Neural cell (in vitro differentiated cells): ENCODE data around the gene SLC22A8. TPM values are rescaled to one million over a fixed set of nuclear protein-coding genes. Genes with fewer than 3 reads are reported as not detected.

Experiments used
- H2AFZ ChIP-seq: fragments of 200-600, 300-800 bp; sonication (generic), shearing (Covaris generic); 2 replicates; pipeline ENCODE4 v1.6.0; 2014; ENCODE audit warnings: low read depth, mild to moderate bottlenecking, antibody characterized with exemption, low read length, moderate library complexity
- H3F3A ChIP-seq: fragments of 200-600 bp; shearing (Covaris generic); 2 replicates; pipeline ENCODE4 v1.6.1; 2016; ENCODE audit warnings: mild to moderate bottlenecking, moderate library complexity, mixed read lengths, antibody characterized with exemption, low read length; ENCODE audit not compliant: insufficient read depth, poor library complexity, severe bottlenecking
- H3K27ac ChIP-seq: fragments of 200-600, 300-800 bp; sonication (generic), shearing (Covaris generic); 2 replicates; pipeline ENCODE4 v1.5.1; 2014; ENCODE audit warnings: mild to moderate bottlenecking, low read length, moderate library complexity
- H3K27me3 ChIP-seq: fragments of 300-800, 200-600 bp; sonication (generic), shearing (Covaris generic); 2 replicates; pipeline ENCODE4 v1.6.0; 2014; ENCODE audit warnings: mild to moderate bottlenecking, low read depth, low read length, moderate library complexity; ENCODE audit not compliant: insufficient read depth
- H3K36me3 ChIP-seq: fragments of 300-800, 200-600 bp; sonication (generic), shearing (Covaris generic); 2 replicates; pipeline ENCODE4 v1.5.1; 2014; ENCODE audit warnings: mild to moderate bottlenecking, antibody characterized with exemption, low read length, moderate library complexity; ENCODE audit not compliant: insufficient read depth
- H3K4me2 ChIP-seq: fragments of 300-800, 200-600 bp; sonication (generic), shearing (Covaris generic); 2 replicates; pipeline ENCODE4 v1.6.0; 2014; ENCODE audit warnings: mild to moderate bottlenecking, low read length
- H3K4me3 ChIP-seq: fragments of 300-800, 200-600 bp; sonication (generic), shearing (Covaris generic); 2 replicates; pipeline ENCODE4 v1.5.1; 2014; ENCODE audit warnings: mild to moderate bottlenecking, low read length, moderate library complexity
- H3K79me2 ChIP-seq: fragments of 200-600 bp; shearing (Covaris generic); replicated peaks from 2 replicates; pipeline ENCODE4 v1.6.0; 2014; ENCODE audit warnings: mild to moderate bottlenecking, low read length, moderate library complexity; ENCODE audit not compliant: insufficient read depth
- H3K9ac ChIP-seq: fragments of 300-800, 200-600 bp; sonication (generic), shearing (Covaris generic); 2 replicates; pipeline ENCODE4 v1.6.1; 2016; ENCODE audit warnings: mild to moderate bottlenecking, low read length, mixed read lengths
- H3K9me2 ChIP-seq: fragments of 200-600 bp; shearing (Covaris generic); 2 replicates; pipeline ENCODE4 v1.6.1; 2016; ENCODE audit warnings: mild to moderate bottlenecking, low read length, mixed read lengths; ENCODE audit not compliant: insufficient read depth
- H3K9me3 ChIP-seq: fragments of 200-600, 300-800 bp; sonication (generic), shearing (Covaris generic); 2 replicates; pipeline ENCODE4 v1.6.1; 2016; ENCODE audit warnings: mild to moderate bottlenecking, mixed run types, low read length, moderate library complexity, mixed read lengths
- H4K20me1 ChIP-seq: fragments of 200-600 bp; shearing (Covaris generic); 2 replicates; pipeline ENCODE4 v1.6.1; 2016; ENCODE audit warnings: mild to moderate bottlenecking, mixed run types; ENCODE audit not compliant: insufficient read depth
- EP300 ChIP-seq: fragments of 450-650 bp; conservative IDR thresholded peaks from 2 replicates; pipeline ENCODE4 v1.6.1; 2014; ENCODE audit warnings: antibody characterized with exemption, mild to moderate bottlenecking, moderate library complexity; ENCODE audit not compliant: poor library complexity, severe bottlenecking
- EZH2 ChIP-seq: fragments of 200-600, 300-800 bp; shearing (Covaris generic), sonication (generic); IDR thresholded peaks from 2 replicates; pipeline ENCODE4 v1.6.1; 2014; ENCODE audit warnings: antibody characterized with exemption, low read length, borderline replicate concordance, mild to moderate bottlenecking; ENCODE audit not compliant: insufficient read depth, poor library complexity, severe bottlenecking
- MXI1 ChIP-seq: fragments of 450-650 bp; conservative IDR thresholded peaks from 2 replicates; pipeline ENCODE4 v1.6.1; 2014; ENCODE audit warnings: antibody characterized with exemption, mild to moderate bottlenecking; ENCODE audit not compliant: poor library complexity, severe bottlenecking
- POLR2AphosphoS5 ChIP-seq: IDR thresholded peaks from 2 replicates; pipeline ENCODE4 v1.6.1; 2012
- RAD21 ChIP-seq: fragments of 450-650 bp; conservative IDR thresholded peaks from 2 replicates; pipeline ENCODE4 v1.6.1; 2014; ENCODE audit warnings: antibody characterized with exemption, mild to moderate bottlenecking, moderate library complexity
- SMC3 ChIP-seq: fragments of 450-650 bp; conservative IDR thresholded peaks from 2 replicates; pipeline ENCODE4 v1.6.1; 2014; ENCODE audit warnings: antibody characterized with exemption, mild to moderate bottlenecking, moderate library complexity; ENCODE audit not compliant: poor library complexity
- TAF1 ChIP-seq: IDR thresholded peaks from 2 replicates; pipeline ENCODE4 v1.6.1; 2012; ENCODE audit warnings: low read depth
- polyA plus RNA-seq: library from polyadenylated mRNA; depleted of rRNA; stranded (reverse); fragments of >200 nt; gene quantifications from 2 replicates; pipeline ENCODE4 v1.2.3, GENCODE V29; 2014
- TF ChIP-seq, protein P1 (sequence below): fragments of 450-650 bp; IDR thresholded peaks from 2 replicates; pipeline ENCODE4 v1.5.1; 2014; ENCODE audit warnings: antibody characterized with exemption, mild to moderate bottlenecking, moderate library complexity; ENCODE audit not compliant: poor library complexity, severe bottlenecking
- TF ChIP-seq, protein P2 (sequence below): IDR thresholded peaks from 2 replicates; pipeline ENCODE4 v1.6.1; 2012; ENCODE audit warnings: borderline replicate concordance

Gene SLC22A8
- polyA plus RNA-seq, 1 donor from 2014 or later, result not detected

DNA sequence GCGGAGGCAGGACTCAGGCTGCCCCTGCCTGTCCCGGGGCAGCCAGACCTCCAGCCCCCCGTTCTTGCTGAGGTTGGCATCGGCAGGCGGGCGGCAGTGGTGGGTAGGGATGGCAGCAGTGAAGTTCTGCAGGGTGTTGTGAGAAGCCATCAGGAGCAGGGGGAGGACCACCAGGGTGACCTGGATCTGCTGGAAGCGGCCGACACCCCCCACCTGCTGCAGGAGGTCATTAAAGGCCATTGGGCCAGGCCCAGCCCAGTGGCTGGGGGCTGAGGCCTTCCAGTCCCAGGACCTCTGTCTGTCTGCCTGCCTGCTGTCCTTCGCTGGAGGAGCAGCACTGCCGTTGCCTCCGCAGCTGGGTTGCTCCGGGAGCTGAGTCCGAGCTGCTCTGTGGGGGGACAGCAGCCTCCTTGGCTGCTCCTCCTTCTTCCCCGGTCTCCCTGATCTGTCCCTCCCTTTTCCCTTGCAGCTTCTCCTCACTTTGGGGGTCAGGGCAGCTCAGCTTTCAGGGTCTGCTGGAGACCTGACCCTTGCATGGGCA is 31.1 kb downstream of the SLC22A8 start, which contains the start of gene SLC22A6:
Gene SLC22A6, minus strand, starts transcription at position 517 of the 541 bp plus-strand sequence. Its CDS starts 277 bp downstream, at position 240.
- Histone ChIP-seq H3K4me3 (no peak within 1 kb of the TSS), H3K36me3 (no peaks in the 10 kb centered on the region), H4K20me1 (no peaks in the 10 kb centered on the region), H3K9ac (no peak within 1 kb of the TSS), H2AFZ (no peak within 1 kb of the TSS), H3K79me2 (no peaks in the 10 kb centered on the region), H3K4me2 (no peak within 1 kb of the TSS), H3K27me3 (no peaks in the 10 kb centered on the region), H3K9me2 (no peaks in the 10 kb centered on the region), H3K27ac (no peak within 1 kb of the TSS), H3F3A (no peaks in the 10 kb centered on the region), H3K9me3 (no peaks in the 10 kb centered on the region)
- TF ChIP-seq, protein P1, sequence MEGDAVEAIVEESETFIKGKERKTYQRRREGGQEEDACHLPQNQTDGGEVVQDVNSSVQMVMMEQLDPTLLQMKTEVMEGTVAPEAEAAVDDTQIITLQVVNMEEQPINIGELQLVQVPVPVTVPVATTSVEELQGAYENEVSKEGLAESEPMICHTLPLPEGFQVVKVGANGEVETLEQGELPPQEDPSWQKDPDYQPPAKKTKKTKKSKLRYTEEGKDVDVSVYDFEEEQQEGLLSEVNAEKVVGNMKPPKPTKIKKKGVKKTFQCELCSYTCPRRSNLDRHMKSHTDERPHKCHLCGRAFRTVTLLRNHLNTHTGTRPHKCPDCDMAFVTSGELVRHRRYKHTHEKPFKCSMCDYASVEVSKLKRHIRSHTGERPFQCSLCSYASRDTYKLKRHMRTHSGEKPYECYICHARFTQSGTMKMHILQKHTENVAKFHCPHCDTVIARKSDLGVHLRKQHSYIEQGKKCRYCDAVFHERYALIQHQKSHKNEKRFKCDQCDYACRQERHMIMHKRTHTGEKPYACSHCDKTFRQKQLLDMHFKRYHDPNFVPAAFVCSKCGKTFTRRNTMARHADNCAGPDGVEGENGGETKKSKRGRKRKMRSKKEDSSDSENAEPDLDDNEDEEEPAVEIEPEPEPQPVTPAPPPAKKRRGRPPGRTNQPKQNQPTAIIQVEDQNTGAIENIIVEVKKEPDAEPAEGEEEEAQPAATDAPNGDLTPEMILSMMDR, result no peak
- no peak for TF ChIP-seq RAD21
- TF ChIP-seq POLR2AphosphoS5, result no peak
- no peak for TF ChIP-seq SMC3
- no peak for TF ChIP-seq EZH2
- TF ChIP-seq, protein P2, sequence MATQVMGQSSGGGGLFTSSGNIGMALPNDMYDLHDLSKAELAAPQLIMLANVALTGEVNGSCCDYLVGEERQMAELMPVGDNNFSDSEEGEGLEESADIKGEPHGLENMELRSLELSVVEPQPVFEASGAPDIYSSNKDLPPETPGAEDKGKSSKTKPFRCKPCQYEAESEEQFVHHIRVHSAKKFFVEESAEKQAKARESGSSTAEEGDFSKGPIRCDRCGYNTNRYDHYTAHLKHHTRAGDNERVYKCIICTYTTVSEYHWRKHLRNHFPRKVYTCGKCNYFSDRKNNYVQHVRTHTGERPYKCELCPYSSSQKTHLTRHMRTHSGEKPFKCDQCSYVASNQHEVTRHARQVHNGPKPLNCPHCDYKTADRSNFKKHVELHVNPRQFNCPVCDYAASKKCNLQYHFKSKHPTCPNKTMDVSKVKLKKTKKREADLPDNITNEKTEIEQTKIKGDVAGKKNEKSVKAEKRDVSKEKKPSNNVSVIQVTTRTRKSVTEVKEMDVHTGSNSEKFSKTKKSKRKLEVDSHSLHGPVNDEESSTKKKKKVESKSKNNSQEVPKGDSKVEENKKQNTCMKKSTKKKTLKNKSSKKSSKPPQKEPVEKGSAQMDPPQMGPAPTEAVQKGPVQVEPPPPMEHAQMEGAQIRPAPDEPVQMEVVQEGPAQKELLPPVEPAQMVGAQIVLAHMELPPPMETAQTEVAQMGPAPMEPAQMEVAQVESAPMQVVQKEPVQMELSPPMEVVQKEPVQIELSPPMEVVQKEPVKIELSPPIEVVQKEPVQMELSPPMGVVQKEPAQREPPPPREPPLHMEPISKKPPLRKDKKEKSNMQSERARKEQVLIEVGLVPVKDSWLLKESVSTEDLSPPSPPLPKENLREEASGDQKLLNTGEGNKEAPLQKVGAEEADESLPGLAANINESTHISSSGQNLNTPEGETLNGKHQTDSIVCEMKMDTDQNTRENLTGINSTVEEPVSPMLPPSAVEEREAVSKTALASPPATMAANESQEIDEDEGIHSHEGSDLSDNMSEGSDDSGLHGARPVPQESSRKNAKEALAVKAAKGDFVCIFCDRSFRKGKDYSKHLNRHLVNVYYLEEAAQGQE, result no peak
- no peak for TF ChIP-seq TAF1
- TF ChIP-seq EP300, result no peak

DNA sequence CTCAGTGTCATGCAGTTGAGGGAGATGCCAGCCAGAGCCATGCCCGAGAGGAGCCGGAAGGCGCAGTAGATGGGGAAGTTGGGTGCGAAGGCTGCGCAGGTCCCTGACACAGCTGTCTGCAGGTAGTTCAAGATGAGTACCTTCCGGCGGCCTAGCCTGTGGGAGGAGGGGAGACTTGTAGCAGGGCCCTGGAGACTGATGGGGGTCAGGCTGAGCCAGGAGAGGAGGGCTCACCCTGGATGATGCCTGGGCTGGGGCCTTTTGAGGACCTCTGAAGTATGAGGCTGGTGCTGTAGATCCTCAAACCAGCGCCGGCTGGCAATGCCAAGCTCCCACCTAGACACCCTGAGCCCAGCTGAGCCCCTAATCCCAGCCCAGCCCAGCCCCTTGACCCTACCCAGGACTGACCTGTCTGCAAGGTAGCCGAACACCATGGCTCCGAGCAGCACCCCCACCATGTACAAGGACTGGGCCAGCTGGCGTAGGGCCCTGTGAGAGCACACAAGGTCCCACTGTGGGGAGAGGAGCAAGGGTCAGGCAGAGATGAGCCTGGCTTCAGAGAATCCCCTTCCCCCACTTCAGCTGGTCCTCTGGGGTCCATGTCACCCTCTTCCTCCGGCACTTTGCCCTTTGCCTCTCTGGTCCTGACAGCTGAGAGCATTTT is 32.0 kb downstream of the SLC22A8 start:
- no peaks in the 10 kb centered on the region for H3K79me2 ChIP-seq
- H3K27ac ChIP-seq, result no peak overlapping the region
- no peaks in the 10 kb centered on the region for H3K9me2 ChIP-seq
- H3K36me3 ChIP-seq, result no peaks in the 10 kb centered on the region
- no peak overlapping the region for H2AFZ ChIP-seq
- H3K4me2 ChIP-seq, result no peak overlapping the region
- no peak overlapping the region for H3K4me3 ChIP-seq
- no peaks in the 10 kb centered on the region for H4K20me1 ChIP-seq
- TF ChIP-seq, protein P1, result no peak
- TF ChIP-seq TAF1, result no peak
- TF ChIP-seq EZH2, result no peak
- TF ChIP-seq RAD21, result no peak
- no peak for TF ChIP-seq EP300
- TF ChIP-seq MXI1, result no peak
- no peak for TF ChIP-seq SMC3
- H3K9me3 ChIP-seq, result no peaks in the 10 kb centered on the region
- H3F3A ChIP-seq, result no peaks in the 10 kb centered on the region
- no peaks in the 10 kb centered on the region for H3K27me3 ChIP-seq
- no peak overlapping the region for H3K9ac ChIP-seq
